ENCODE results near the gene CHD1. TPM values are rescaled to one million over a fixed set of nuclear protein-coding genes. Genes with fewer than 3 reads are reported as not detected.
A peak's percentile ranks its signal among the peaks of the same experiment; 100 is the strongest.

Gene CHD1
- 10 to 100 TPM; 64.8 to 68.0 TPM for total RNA-seq

- ATAC-seq (peak; percentile 88 to 89), DNase-seq (ENCODE audit: low spot score) (peak; percentile 99)
- H3K4me3 Mint-ChIP-seq: peak within 1 kb of the TSS; percentile 100
- H3K27ac Mint-ChIP-seq: peak within 1 kb of the TSS; percentile 96 to 98
- peaks cover 33 to 48% of the 10 kb centered on the region in 2 donors for H3K4me1 Mint-ChIP-seq (ENCODE audit: low read depth in 2 of 2)
- peaks cover 12% of the 10 kb centered on the region for H3K36me3 Mint-ChIP-seq
- H3K9me3 Mint-ChIP-seq: peaks cover 7% of the 10 kb centered on the region
- no peaks in the 10 kb centered on the region for H3K27me3 Mint-ChIP-seq
Measured at GRCh38 chr5:98928873-98929709, at the start of gene CHD1. Gene CHD1, minus strand, starts transcription at chr5:98929007. Its CDS starts 2,621 bp downstream, at chr5:98926386.

GRCh38 chr5:98978528-98978927, 49.7 kb upstream of the CHD1 start:
- peaks cover 6% of the 10 kb centered on the region in 2 donors for H3K4me1 Mint-ChIP-seq (ENCODE audit: low read depth in 2 of 2)
- H3K4me3 Mint-ChIP-seq: no peak overlapping the region
- ATAC-seq (no peak), DNase-seq (ENCODE audit: low spot score) (no peak)
- no peak overlapping the region for H3K27ac Mint-ChIP-seq
- H3K9me3 Mint-ChIP-seq: no peaks in the 10 kb centered on the region
- peaks cover 0 to 7% of the 10 kb centered on the region in 2 donors for H3K27me3 Mint-ChIP-seq
- H3K36me3 Mint-ChIP-seq: no peaks in the 10 kb centered on the region

- Mint-ChIP-seq H3K4me1 (ENCODE audit: low read depth in 2 of 2) (peaks cover 6% of the 10 kb centered on the region in 2 donors), H3K36me3 (no peaks in the 10 kb centered on the region), H3K4me3 (no peak overlapping the region), H3K27me3 (peaks cover 0 to 11% of the 10 kb centered on the region in 2 donors), H3K9me3 (no peaks in the 10 kb centered on the region), H3K27ac (no peak overlapping the region)
- ATAC-seq: no peak
- DNase-seq (ENCODE audit: low spot score): no peak
Measured at GRCh38 chr5:98977723-98978122, 48.9 kb upstream of the CHD1 start.

GRCh38 chr5:98975682-98976407, 47.0 kb upstream of the CHD1 start:
- Mint-ChIP-seq H3K4me3 (no peak overlapping the region), H3K9me3 (no peaks in the 10 kb centered on the region), H3K27ac (no peak overlapping the region), H3K27me3 (peaks cover 0 to 3% of the 10 kb centered on the region in 2 donors), H3K4me1 (ENCODE audit: low read depth in 2 of 2) (peaks cover 6% of the 10 kb centered on the region in 2 donors), H3K36me3 (no peaks in the 10 kb centered on the region)
- DNase-seq (ENCODE audit: low spot score) (no peak), ATAC-seq (no peak)

GRCh38 chr5:98975223-98975622, 46.4 kb upstream of the CHD1 start:
- ATAC-seq: no peak
- Mint-ChIP-seq H3K27ac (no peak overlapping the region), H3K9me3 (no peaks in the 10 kb centered on the region)

GRCh38 chr5:98969400-98969799, 40.6 kb upstream of the CHD1 start:
- ATAC-seq (no peak), DNase-seq (ENCODE audit: low spot score) (no peak)
- no peak overlapping the region for H3K27ac Mint-ChIP-seq
- H3K36me3 Mint-ChIP-seq: no peaks in the 10 kb centered on the region
- H3K4me3 Mint-ChIP-seq: no peak overlapping the region
- peaks cover 0 to 3% of the 10 kb centered on the region in 2 donors for H3K27me3 Mint-ChIP-seq
- H3K4me1 Mint-ChIP-seq (ENCODE audit: low read depth in 2 of 2): no peaks in the 10 kb centered on the region
- no peaks in the 10 kb centered on the region for H3K9me3 Mint-ChIP-seq

More at GRCh38 chr5:98975223-98975622, 46.4 kb upstream of the CHD1 start:
- H3K4me1 Mint-ChIP-seq (ENCODE audit: low read depth in 2 of 2): peaks cover 6% of the 10 kb centered on the region in 2 donors
- H3K4me3 Mint-ChIP-seq: no peak overlapping the region
- no peaks in the 10 kb centered on the region for H3K36me3 Mint-ChIP-seq
- H3K27me3 Mint-ChIP-seq: peaks cover 0 to 3% of the 10 kb centered on the region in 2 donors
- DNase-seq (ENCODE audit: low spot score): no peak

- Mint-ChIP-seq H3K4me3 (no peak overlapping the region), H3K27ac (no peak overlapping the region), H3K4me1 (ENCODE audit: low read depth in 2 of 2) (peaks cover 0 to 4% of the 10 kb centered on the region in 2 donors), H3K9me3 (no peaks in the 10 kb centered on the region), H3K27me3 (peaks cover 0 to 1% of the 10 kb centered on the region in 2 donors), H3K36me3 (no peaks in the 10 kb centered on the region)
- DNase-seq (ENCODE audit: low spot score) (no peak), ATAC-seq (no peak)
Measured at GRCh38 chr5:98968056-98968564, 39.3 kb upstream of the CHD1 start.

- Mint-ChIP-seq H3K9me3 (no peaks in the 10 kb centered on the region), H3K4me1 (ENCODE audit: low read depth in 2 of 2) (peaks cover 0 to 4% of the 10 kb centered on the region in 2 donors), H3K36me3 (no peaks in the 10 kb centered on the region), H3K4me3 (no peak overlapping the region), H3K27ac (no peak overlapping the region), H3K27me3 (no peaks in the 10 kb centered on the region)
- DNase-seq (ENCODE audit: low spot score): no peak
- no peak for ATAC-seq
Measured at GRCh38 chr5:98965226-98965625, 36.4 kb upstream of the CHD1 start.

GRCh38 chr5:98964621-98965020, 35.8 kb upstream of the CHD1 start:
- no peak for DNase-seq (ENCODE audit: low spot score)
- H3K9me3 Mint-ChIP-seq: no peaks in the 10 kb centered on the region
- no peak overlapping the region for H3K27ac Mint-ChIP-seq
- H3K4me3 Mint-ChIP-seq: no peak overlapping the region
- H3K4me1 Mint-ChIP-seq (ENCODE audit: low read depth in 2 of 2): peaks cover 0 to 4% of the 10 kb centered on the region in 2 donors
- no peaks in the 10 kb centered on the region for H3K36me3 Mint-ChIP-seq
- H3K27me3 Mint-ChIP-seq: no peaks in the 10 kb centered on the region
- ATAC-seq: no peak

GRCh38 chr5:98963019-98963418, 34.2 kb upstream of the CHD1 start:
- no peak for DNase-seq (ENCODE audit: low spot score)
- Mint-ChIP-seq H3K27ac (no peak overlapping the region), H3K27me3 (no peaks in the 10 kb centered on the region), H3K9me3 (no peaks in the 10 kb centered on the region), H3K4me1 (ENCODE audit: low read depth in 2 of 2) (peaks cover 0 to 4% of the 10 kb centered on the region in 2 donors), H3K36me3 (no peaks in the 10 kb centered on the region), H3K4me3 (no peak overlapping the region)
- no peak for ATAC-seq

GRCh38 chr5:98962587-98962986, 33.8 kb upstream of the CHD1 start:
- no peak overlapping the region for H3K27ac Mint-ChIP-seq

GRCh38 chr5:98961665-98962344, 33.0 kb upstream of the CHD1 start:
- no peaks in the 10 kb centered on the region for H3K36me3 Mint-ChIP-seq
- H3K4me3 Mint-ChIP-seq: no peak overlapping the region
- no peaks in the 10 kb centered on the region for H3K9me3 Mint-ChIP-seq
- peaks cover 0 to 4% of the 10 kb centered on the region in 2 donors for H3K4me1 Mint-ChIP-seq (ENCODE audit: low read depth in 2 of 2)
- DNase-seq (ENCODE audit: low spot score) (no peak), ATAC-seq (no peak)
- no peaks in the 10 kb centered on the region for H3K27me3 Mint-ChIP-seq
- no peak overlapping the region for H3K27ac Mint-ChIP-seq

More at GRCh38 chr5:98962587-98962986, 33.8 kb upstream of the CHD1 start:
- Mint-ChIP-seq H3K9me3 (no peaks in the 10 kb centered on the region), H3K36me3 (no peaks in the 10 kb centered on the region), H3K4me3 (no peak overlapping the region), H3K4me1 (ENCODE audit: low read depth in 2 of 2) (peaks cover 0 to 4% of the 10 kb centered on the region in 2 donors), H3K27me3 (no peaks in the 10 kb centered on the region)
- DNase-seq (ENCODE audit: low spot score) (no peak), ATAC-seq (no peak)

- no peak for DNase-seq (ENCODE audit: low spot score)
- no peak for ATAC-seq
- H3K4me3 Mint-ChIP-seq: no peak overlapping the region
- no peaks in the 10 kb centered on the region for H3K27me3 Mint-ChIP-seq
- no peaks in the 10 kb centered on the region for H3K9me3 Mint-ChIP-seq
- H3K27ac Mint-ChIP-seq: no peak overlapping the region
- H3K4me1 Mint-ChIP-seq (ENCODE audit: low read depth in 2 of 2): no peaks in the 10 kb centered on the region
- H3K36me3 Mint-ChIP-seq: no peaks in the 10 kb centered on the region
Measured at GRCh38 chr5:98957307-98957706, 28.5 kb upstream of the CHD1 start.
